ENCODE data around the gene THADA.
A peak's percentile ranks its signal among the peaks of the same experiment; 100 is the strongest.

Gene THADA

GRCh38 chr2:43594875-43595274 lies 963 bp downstream of the THADA start:
- DNase-seq (ENCODE audit: low spot score): no peak
- TF ChIP-seq CTCF (IDR thresholded peaks at IDR 0.05; ENCODE audit: extremely low read depth, missing control alignments): no peak

DNA sequence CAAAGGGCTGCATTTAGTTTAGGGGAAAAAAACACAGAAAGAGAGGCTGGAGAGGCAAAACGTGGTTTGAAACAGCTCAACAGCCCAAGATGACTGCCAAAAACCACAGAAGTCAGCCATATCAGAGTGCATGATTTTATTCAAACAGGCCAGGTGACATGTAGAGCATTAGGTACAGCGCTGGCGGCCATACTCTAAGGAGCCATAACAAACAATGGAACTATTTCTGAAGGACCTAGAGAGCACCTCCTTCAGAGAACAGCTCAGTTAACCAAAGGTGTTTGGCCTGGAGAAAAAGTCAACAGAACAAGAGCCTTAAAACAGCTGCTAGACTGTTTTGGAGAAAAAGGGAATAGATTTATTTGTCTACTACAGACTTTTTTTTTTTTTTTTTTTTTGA lies 2.6 kb downstream of the THADA start:
- TF ChIP-seq CTCF (IDR thresholded peaks at IDR 0.05; ENCODE audit: extremely low read depth, missing control alignments): no peak
- DNase-seq (ENCODE audit: low spot score): no peak

GRCh38 chr2:43592443-43592842 lies 3.4 kb downstream of the THADA start:
- no peak for DNase-seq (ENCODE audit: low spot score)
- TF ChIP-seq CTCF (IDR thresholded peaks at IDR 0.05; ENCODE audit: extremely low read depth, missing control alignments): no peak

DNA sequence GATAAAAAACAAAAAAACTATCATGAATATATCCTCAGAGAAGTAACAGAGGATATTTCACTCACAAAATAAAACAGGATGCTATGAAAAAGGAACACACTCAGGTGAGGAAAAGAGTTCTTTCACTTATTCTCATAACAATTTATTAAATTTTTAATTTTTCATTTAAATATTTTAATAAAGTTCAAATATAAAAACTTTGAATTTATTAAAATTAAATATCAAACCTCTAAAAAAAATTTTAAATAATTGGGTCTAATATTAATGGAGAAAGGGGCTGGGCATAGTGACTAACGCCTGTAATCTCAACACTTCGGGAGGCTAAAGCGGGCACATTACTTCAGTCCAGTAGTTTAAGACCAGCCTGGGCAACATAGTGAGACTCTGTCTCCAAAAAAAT lies 10.1 kb downstream of the THADA start:
- DNase-seq (ENCODE audit: low spot score): no peak
- no peak for TF ChIP-seq CTCF (IDR thresholded peaks at IDR 0.05; ENCODE audit: extremely low read depth, missing control alignments)

DNA sequence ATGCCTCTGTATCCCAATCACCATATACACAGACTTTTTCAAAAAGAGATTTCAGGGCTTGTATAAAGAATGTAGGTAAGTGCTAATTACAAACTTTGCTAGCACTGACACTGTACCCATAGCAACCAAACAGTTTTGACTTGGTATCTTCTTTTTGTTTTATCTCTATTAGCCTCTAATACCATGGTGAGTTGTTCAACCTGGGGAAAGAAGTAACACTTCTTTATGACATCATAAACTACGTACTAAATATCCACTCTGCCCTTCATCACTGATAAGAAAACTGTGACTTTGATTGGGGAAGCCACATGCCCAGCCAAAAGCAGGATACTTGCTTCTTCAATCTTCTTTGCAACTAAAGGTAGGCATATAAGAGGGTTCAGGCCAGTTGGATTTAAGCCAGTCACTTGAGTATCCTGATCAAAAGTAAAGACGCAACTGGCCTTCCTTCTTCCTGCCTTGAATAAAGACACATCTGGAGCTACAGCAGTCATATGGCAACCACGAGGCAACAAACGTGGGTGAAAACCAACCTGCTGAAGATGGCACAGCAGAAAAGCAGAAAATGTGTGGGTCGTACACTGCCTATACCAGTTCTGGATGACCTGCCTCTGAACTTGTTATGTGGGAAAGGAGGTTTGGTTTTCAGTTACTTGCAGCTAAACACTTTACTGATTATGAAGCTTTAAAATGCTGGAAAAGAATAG lies 16.4 kb downstream of the THADA start:
- DNase-seq (ENCODE audit: low spot score): no peak
- TF ChIP-seq CTCF (IDR thresholded peaks at IDR 0.05; ENCODE audit: extremely low read depth, missing control alignments): no peak

GRCh38 chr2:43576981-43577892 lies 18.6 kb downstream of the THADA start:
- peak; percentile 61 for TF ChIP-seq CTCF (IDR thresholded peaks at IDR 0.05; ENCODE audit: extremely low read depth, missing control alignments)
- DNase-seq (ENCODE audit: low spot score): peak; percentile 33

DNA sequence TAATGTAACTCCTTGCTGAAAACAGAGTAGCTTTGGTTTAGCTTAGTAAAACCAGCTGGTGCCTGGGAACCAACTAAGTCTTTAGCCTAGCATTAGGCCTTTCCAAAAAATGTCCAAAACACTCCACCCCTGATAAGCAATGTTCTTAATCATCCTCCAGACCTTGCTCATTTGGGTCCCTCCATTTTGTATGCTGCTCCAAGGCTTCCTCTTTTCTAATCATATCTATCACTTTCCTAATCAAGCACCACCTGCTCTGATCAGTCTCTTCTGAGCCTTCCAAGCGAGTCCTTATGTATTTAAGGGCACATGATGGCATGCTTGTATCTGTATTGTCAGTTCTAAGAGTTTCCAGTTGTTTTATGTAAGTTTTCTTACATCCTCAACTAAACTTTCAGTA lies 23.6 kb downstream of the THADA start:
- no peak for DNase-seq (ENCODE audit: low spot score)
- no peak for TF ChIP-seq CTCF (IDR thresholded peaks at IDR 0.05; ENCODE audit: extremely low read depth, missing control alignments)
